ENCODE results near the gene C2orf76.

- TF ChIP-seq, protein P1, sequence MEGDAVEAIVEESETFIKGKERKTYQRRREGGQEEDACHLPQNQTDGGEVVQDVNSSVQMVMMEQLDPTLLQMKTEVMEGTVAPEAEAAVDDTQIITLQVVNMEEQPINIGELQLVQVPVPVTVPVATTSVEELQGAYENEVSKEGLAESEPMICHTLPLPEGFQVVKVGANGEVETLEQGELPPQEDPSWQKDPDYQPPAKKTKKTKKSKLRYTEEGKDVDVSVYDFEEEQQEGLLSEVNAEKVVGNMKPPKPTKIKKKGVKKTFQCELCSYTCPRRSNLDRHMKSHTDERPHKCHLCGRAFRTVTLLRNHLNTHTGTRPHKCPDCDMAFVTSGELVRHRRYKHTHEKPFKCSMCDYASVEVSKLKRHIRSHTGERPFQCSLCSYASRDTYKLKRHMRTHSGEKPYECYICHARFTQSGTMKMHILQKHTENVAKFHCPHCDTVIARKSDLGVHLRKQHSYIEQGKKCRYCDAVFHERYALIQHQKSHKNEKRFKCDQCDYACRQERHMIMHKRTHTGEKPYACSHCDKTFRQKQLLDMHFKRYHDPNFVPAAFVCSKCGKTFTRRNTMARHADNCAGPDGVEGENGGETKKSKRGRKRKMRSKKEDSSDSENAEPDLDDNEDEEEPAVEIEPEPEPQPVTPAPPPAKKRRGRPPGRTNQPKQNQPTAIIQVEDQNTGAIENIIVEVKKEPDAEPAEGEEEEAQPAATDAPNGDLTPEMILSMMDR (conservative IDR thresholded peaks at IDR 0.05; ENCODE audit: low read depth, low read length), result no peak
- no peak for TF ChIP-seq EZH2 (IDR thresholded peaks at IDR 0.05; ENCODE audit: low read length, unreplicated experiment)
- TF ChIP-seq EZH2phosphoT487 (IDR thresholded peaks at IDR 0.05; ENCODE audit: borderline replicate concordance, low read length), result no peak
These were observed 6.9 kb downstream of the C2orf76 start for GRCh38 chr2:119359774-119360173.

All from PC-3 (cell line).